Brain microvascular endothelial cell (primary cell): ENCODE measurements around the gene LMNA.
"Not testable (repeated sequence)": the region's sequence is repeated elsewhere in the genome, so short reads cannot be mapped to it uniquely, and the experiment has no call there.

Experiments used
- DNase-seq: peaks from one replicate; pipeline ENCODE4 v3.0.0-alpha.2; 2020
- H3K27ac ChIP-seq: fragments of 250-450 bp; sonication (Bioruptor Pico); 2 replicates; pipeline ENCODE4 v1.5.1; 2020; ENCODE audit warnings: mild to moderate bottlenecking, moderate library complexity
- H3K27me3 ChIP-seq: fragments of 250-450 bp; sonication (Bioruptor Pico); replicated peaks from 2 replicates; pipeline ENCODE4 v1.5.1; 2020; ENCODE audit warnings: mild to moderate bottlenecking
- H3K36me3 ChIP-seq: fragments of 250-450 bp; sonication (Bioruptor Pico); replicated peaks from 2 replicates; pipeline ENCODE4 v1.5.1; 2020; ENCODE audit warnings: mild to moderate bottlenecking
- H3K4me3 ChIP-seq: 2 replicates; pipeline ENCODE4 v1.5.1; 2011; ENCODE audit warnings: low read depth, mild to moderate bottlenecking, control low read depth, low read length, moderate library complexity
- CTCF ChIP-seq: IDR thresholded peaks from 2 replicates; pipeline ENCODE4 v1.5.1; 2011; ENCODE audit warnings: low read depth, mild to moderate bottlenecking, moderate library complexity, low read length, control low read depth, inconsistent platforms; ENCODE audit errors: missing control alignments
- in situ Hi-C: cut with HindIII; loops from 2 replicates; pipeline ENCODE4 v1.10.0; 2017; ENCODE audit warnings: low sequenced_read_pairs, low pct_ligation_motif_present

The LMNA gene

GRCh38 chr1:156120318-156120717 lies 5.8 kb downstream of the LMNA start:
- Histone ChIP-seq H3K27me3 (no peaks in the 10 kb centered on the region), H3K36me3 (peaks cover 10% of the 10 kb centered on the region), H3K27ac (peak overlapping the region; percentile 74), H3K4me3 (peak overlapping the region; percentile 9)
- in situ Hi-C loops, result no loop called here
- no peak for TF ChIP-seq CTCF
- DNase-seq, result no peak

DNA sequence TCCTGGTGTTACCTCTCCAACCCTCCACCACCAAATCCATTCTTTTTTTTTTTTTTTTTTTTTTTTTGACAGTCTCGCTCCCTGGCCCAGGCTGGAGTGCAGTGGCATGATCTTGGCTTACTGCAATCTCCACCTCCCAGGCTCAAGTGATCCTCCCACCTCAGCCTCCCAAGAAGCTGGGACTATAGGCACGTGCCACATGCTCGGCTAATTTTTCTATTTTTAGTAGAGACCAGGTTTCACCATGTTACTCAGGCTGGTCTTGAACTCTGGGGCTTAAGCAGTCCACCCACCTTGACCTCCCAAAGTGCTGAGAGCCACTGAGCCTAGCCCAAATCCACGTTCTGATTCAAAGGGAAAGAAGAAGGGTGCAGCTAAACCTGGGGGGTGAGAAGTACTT lies 6.5 kb downstream of the LMNA start:
- H3K4me3 ChIP-seq, in situ Hi-C loops, DNase-seq, H3K27ac ChIP-seq, H3K27me3 ChIP-seq: not testable (repeated sequence)
- peaks cover 10% of the 10 kb centered on the region for H3K36me3 ChIP-seq

- Histone ChIP-seq H3K27ac (peak overlapping the region; percentile 100), H3K36me3 (peaks cover 10% of the 10 kb centered on the region), H3K27me3 (no peaks in the 10 kb centered on the region), H3K4me3 (no peak overlapping the region)
- TF ChIP-seq CTCF, result no peak
- in situ Hi-C loops, result no loop called here
- DNase-seq, result no peak
Observed at GRCh38 chr1:156121457-156121856, 6.9 kb downstream of the LMNA start.

- peak overlapping the region; percentile 100 for H3K27ac ChIP-seq
- in situ Hi-C loops, result no loop called here
Observed at GRCh38 chr1:156122086-156122485, 7.6 kb downstream of the LMNA start.

GRCh38 chr1:156122519-156123355 lies 8.2 kb downstream of the LMNA start:
- H3K27me3 ChIP-seq, result no peaks in the 10 kb centered on the region
- peak overlapping the region; percentile 100 for H3K27ac ChIP-seq
- DNase-seq, result peak; percentile 90
- peak overlapping the region; percentile 40 for H3K4me3 ChIP-seq
- TF ChIP-seq CTCF, result no peak
- peaks cover 13% of the 10 kb centered on the region for H3K36me3 ChIP-seq
- in situ Hi-C loops, result no loop called here

More at GRCh38 chr1:156122086-156122485, 7.6 kb downstream of the LMNA start:
- no peak for TF ChIP-seq CTCF
- Histone ChIP-seq H3K36me3 (peaks cover 13% of the 10 kb centered on the region), H3K27me3 (no peaks in the 10 kb centered on the region), H3K4me3 (no peak overlapping the region)
- no peak for DNase-seq

DNA sequence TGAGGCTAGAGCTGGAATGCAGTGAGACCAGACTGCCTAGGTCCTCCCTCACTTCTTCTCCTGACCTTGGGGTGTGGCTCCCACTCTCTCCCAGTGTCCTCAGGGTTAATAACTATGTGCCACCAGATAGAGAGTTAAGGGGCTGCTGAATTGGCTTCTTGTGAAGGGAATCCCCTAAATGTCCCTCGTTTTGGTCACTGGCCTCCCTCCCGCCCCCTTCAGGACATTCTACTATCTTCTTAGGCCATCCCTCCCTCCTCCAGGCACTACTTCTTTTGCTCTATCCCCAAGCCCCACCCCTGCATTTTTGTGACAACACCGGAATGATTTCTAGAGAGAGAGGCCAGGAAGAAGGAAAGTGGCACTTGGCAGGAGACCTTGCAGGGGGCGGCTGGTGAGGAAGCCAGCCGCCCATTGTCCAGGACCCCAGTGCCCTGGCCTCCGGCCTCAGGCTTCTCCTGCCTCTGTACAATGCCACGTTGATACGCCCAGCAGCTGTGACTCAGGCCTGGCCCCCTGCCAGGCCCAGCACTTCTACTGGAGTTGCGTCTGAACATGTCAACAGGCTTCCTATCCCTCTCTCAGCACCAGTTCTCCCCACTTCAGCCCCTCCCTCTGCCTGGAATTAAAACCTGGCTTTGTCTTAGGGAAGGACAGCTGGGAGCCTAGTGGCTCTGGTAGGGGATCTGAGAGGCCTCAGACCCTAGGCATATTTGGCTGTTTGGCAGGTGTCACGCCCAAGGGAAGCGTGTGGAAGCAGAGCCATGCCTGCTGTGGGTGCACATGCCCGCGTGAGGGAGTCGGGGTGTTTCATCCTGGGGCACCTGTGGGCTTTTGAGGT lies 9.1 kb downstream of the LMNA start:
- Histone ChIP-seq H3K4me3 (peak overlapping the region; percentile 7), H3K27me3 (no peaks in the 10 kb centered on the region), H3K27ac (peak overlapping the region; percentile 100), H3K36me3 (peaks cover 13% of the 10 kb centered on the region)
- in situ Hi-C loops, result no loop called here
- peak; percentile 58 for TF ChIP-seq CTCF
- peak; percentile 97 for DNase-seq
